NCI-H2107 treated with DMSO at 0.1 percent for 48 hours (cell line): ENCODE results near the gene PCDHB8.
"Not testable (repeated sequence)": the region's sequence is repeated elsewhere in the genome, so short reads cannot be mapped to it uniquely, and the experiment has no call there.

Experiments
- DNase-seq: peaks from one replicate; lab custom pipeline; 2025; ENCODE audit not compliant: unreplicated experiment; lab: John Stamatoyannopoulos, UW

Gene PCDHB8

GRCh38 chr5:141225421-141225820, 47.8 kb downstream of the PCDHB8 start:
- DNase-seq: not testable (repeated sequence)
